Measurements from ENCODE around the gene MX1. TPM values are rescaled to one million over a fixed set of nuclear protein-coding genes. Genes with fewer than 3 reads are reported as not detected.

The MX1 gene
- total RNA-seq, 1 donor from 2014 or later, result 420 TPM

GRCh38 chr21:41460578-41461527 is 34.8 kb downstream of the MX1 start:
- FAIRE-seq (no peak), DNase-seq (ENCODE audit: low read depth) (no peak)
- H3K36me3 Mint-ChIP-seq (ENCODE audit: low read depth, unreplicated experiment), result peaks cover 30% of the 10 kb centered on the region
- Histone ChIP-seq H3K36me3 (ENCODE audit: insufficient read depth, low read length) (no peaks in the 10 kb centered on the region), H4K20me1 (ENCODE audit: insufficient read depth, low read length) (no peaks in the 10 kb centered on the region), H2AFZ (ENCODE audit: low read depth, low read length) (no peak overlapping the region), H3K27ac (ENCODE audit: low read depth, low read length) (no peak overlapping the region), H3K4me1 (ENCODE audit: insufficient read depth, low read length) (no peaks in the 10 kb centered on the region), H3K4me2 (ENCODE audit: low read length) (no peak overlapping the region), H3K27me3 (ENCODE audit: insufficient read depth, low read length) (no peaks in the 10 kb centered on the region), H3K9me3 (ENCODE audit: insufficient read depth, low read depth, low read length) (no peaks in the 10 kb centered on the region), H3K4me3 (ENCODE audit: insufficient read depth, low read depth, low read length) (no peak overlapping the region), H3K9ac (ENCODE audit: low read length) (peak overlapping the region; percentile 13), H3K79me2 (ENCODE audit: insufficient read depth, low read length) (no peaks in the 10 kb centered on the region)
- no peaks in the 10 kb centered on the region for H3K27me3 Mint-ChIP-seq (ENCODE audit: low read depth, unreplicated experiment)
- no peak overlapping the region for H3K27ac Mint-ChIP-seq (ENCODE audit: unreplicated experiment)
- H3K4me1 Mint-ChIP-seq (ENCODE audit: low read depth, unreplicated experiment), result peaks cover 33% of the 10 kb centered on the region
- TF ChIP-seq EZH2 (IDR thresholded peaks at IDR 0.05; ENCODE audit: insufficient read depth, low read length) (no peak), CTCF (IDR thresholded peaks at IDR 0.05; ENCODE audit: insufficient read depth, low read depth, low read length) (peak; percentile 72)
- H3K4me3 Mint-ChIP-seq (ENCODE audit: unreplicated experiment), result no peak overlapping the region
- peaks cover 9% of the 10 kb centered on the region for H3K9me3 Mint-ChIP-seq (ENCODE audit: unreplicated experiment)

- no peak overlapping the region for H3K27ac Mint-ChIP-seq (ENCODE audit: unreplicated experiment)
- no peak overlapping the region for H3K4me2 ChIP-seq (ENCODE audit: low read length)
- no peak for FAIRE-seq
- peaks cover 8% of the 10 kb centered on the region for H3K36me3 Mint-ChIP-seq (ENCODE audit: low read depth, unreplicated experiment)
- H3K9me3 Mint-ChIP-seq (ENCODE audit: unreplicated experiment), result peaks cover 9% of the 10 kb centered on the region
- peaks cover 32% of the 10 kb centered on the region for H3K4me1 Mint-ChIP-seq (ENCODE audit: low read depth, unreplicated experiment)
- H3K27me3 Mint-ChIP-seq (ENCODE audit: low read depth, unreplicated experiment), result peaks cover 4% of the 10 kb centered on the region
- H4K20me1 ChIP-seq (ENCODE audit: insufficient read depth, low read length), result no peaks in the 10 kb centered on the region
- no peak overlapping the region for H3K4me3 ChIP-seq (ENCODE audit: insufficient read depth, low read depth, low read length)
- no peaks in the 10 kb centered on the region for H3K27me3 ChIP-seq (ENCODE audit: insufficient read depth, low read length)
- no peak for TF ChIP-seq CTCF (IDR thresholded peaks at IDR 0.05; ENCODE audit: insufficient read depth, low read depth, low read length)
- no peak for TF ChIP-seq EZH2 (IDR thresholded peaks at IDR 0.05; ENCODE audit: insufficient read depth, low read length)
- H3K9me3 ChIP-seq (ENCODE audit: insufficient read depth, low read depth, low read length), result no peaks in the 10 kb centered on the region
- peaks cover 15% of the 10 kb centered on the region for H3K4me1 ChIP-seq (ENCODE audit: insufficient read depth, low read length)
- no peak for DNase-seq (ENCODE audit: low read depth)
- no peak overlapping the region for H2AFZ ChIP-seq (ENCODE audit: low read depth, low read length)
- no peaks in the 10 kb centered on the region for H3K79me2 ChIP-seq (ENCODE audit: insufficient read depth, low read length)
- H3K27ac ChIP-seq (ENCODE audit: low read depth, low read length), result no peak overlapping the region
- H3K9ac ChIP-seq (ENCODE audit: low read length), result no peak overlapping the region
- H3K4me3 Mint-ChIP-seq (ENCODE audit: unreplicated experiment), result no peak overlapping the region
- no peaks in the 10 kb centered on the region for H3K36me3 ChIP-seq (ENCODE audit: insufficient read depth, low read length)
Measured at GRCh38 chr21:41465176-41465781, 39.2 kb downstream of the MX1 start.
